Neural cell (in vitro differentiated cells): ENCODE measurements around the gene CYP21A2. TPM values are rescaled to one million over a fixed set of nuclear protein-coding genes. Genes with fewer than 3 reads are reported as not detected.
"Not testable (repeated sequence)": the region's sequence is repeated elsewhere in the genome, so short reads cannot be mapped to it uniquely, and the experiment has no call there.

Experiments used
- H2AFZ ChIP-seq: fragments of 200-600, 300-800 bp; sonication (generic), shearing (Covaris generic); 2 replicates; pipeline ENCODE4 v1.6.0; 2014; ENCODE audit warnings: low read depth, mild to moderate bottlenecking, antibody characterized with exemption, low read length, moderate library complexity
- H3F3A ChIP-seq: fragments of 200-600 bp; shearing (Covaris generic); 2 replicates; pipeline ENCODE4 v1.6.1; 2016; ENCODE audit warnings: mild to moderate bottlenecking, moderate library complexity, mixed read lengths, antibody characterized with exemption, low read length; ENCODE audit not compliant: insufficient read depth, poor library complexity, severe bottlenecking
- H3K27ac ChIP-seq: fragments of 200-600, 300-800 bp; sonication (generic), shearing (Covaris generic); 2 replicates; pipeline ENCODE4 v1.5.1; 2014; ENCODE audit warnings: mild to moderate bottlenecking, low read length, moderate library complexity
- H3K27me3 ChIP-seq: fragments of 300-800, 200-600 bp; sonication (generic), shearing (Covaris generic); 2 replicates; pipeline ENCODE4 v1.6.0; 2014; ENCODE audit warnings: mild to moderate bottlenecking, low read depth, low read length, moderate library complexity; ENCODE audit not compliant: insufficient read depth
- H3K36me3 ChIP-seq: fragments of 300-800, 200-600 bp; sonication (generic), shearing (Covaris generic); 2 replicates; pipeline ENCODE4 v1.5.1; 2014; ENCODE audit warnings: mild to moderate bottlenecking, antibody characterized with exemption, low read length, moderate library complexity; ENCODE audit not compliant: insufficient read depth
- H3K4me2 ChIP-seq: fragments of 300-800, 200-600 bp; sonication (generic), shearing (Covaris generic); 2 replicates; pipeline ENCODE4 v1.6.0; 2014; ENCODE audit warnings: mild to moderate bottlenecking, low read length
- H3K4me3 ChIP-seq: fragments of 300-800, 200-600 bp; sonication (generic), shearing (Covaris generic); 2 replicates; pipeline ENCODE4 v1.5.1; 2014; ENCODE audit warnings: mild to moderate bottlenecking, low read length, moderate library complexity
- H3K79me2 ChIP-seq: fragments of 200-600 bp; shearing (Covaris generic); replicated peaks from 2 replicates; pipeline ENCODE4 v1.6.0; 2014; ENCODE audit warnings: mild to moderate bottlenecking, low read length, moderate library complexity; ENCODE audit not compliant: insufficient read depth
- H3K9ac ChIP-seq: fragments of 300-800, 200-600 bp; sonication (generic), shearing (Covaris generic); 2 replicates; pipeline ENCODE4 v1.6.1; 2016; ENCODE audit warnings: mild to moderate bottlenecking, low read length, mixed read lengths
- H3K9me2 ChIP-seq: fragments of 200-600 bp; shearing (Covaris generic); 2 replicates; pipeline ENCODE4 v1.6.1; 2016; ENCODE audit warnings: mild to moderate bottlenecking, low read length, mixed read lengths; ENCODE audit not compliant: insufficient read depth
- H3K9me3 ChIP-seq: fragments of 200-600, 300-800 bp; sonication (generic), shearing (Covaris generic); 2 replicates; pipeline ENCODE4 v1.6.1; 2016; ENCODE audit warnings: mild to moderate bottlenecking, mixed run types, low read length, moderate library complexity, mixed read lengths
- H4K20me1 ChIP-seq: fragments of 200-600 bp; shearing (Covaris generic); 2 replicates; pipeline ENCODE4 v1.6.1; 2016; ENCODE audit warnings: mild to moderate bottlenecking, mixed run types; ENCODE audit not compliant: insufficient read depth
- EP300 ChIP-seq: fragments of 450-650 bp; conservative IDR thresholded peaks from 2 replicates; pipeline ENCODE4 v1.6.1; 2014; ENCODE audit warnings: antibody characterized with exemption, mild to moderate bottlenecking, moderate library complexity; ENCODE audit not compliant: poor library complexity, severe bottlenecking
- EZH2 ChIP-seq: fragments of 200-600, 300-800 bp; shearing (Covaris generic), sonication (generic); IDR thresholded peaks from 2 replicates; pipeline ENCODE4 v1.6.1; 2014; ENCODE audit warnings: antibody characterized with exemption, low read length, borderline replicate concordance, mild to moderate bottlenecking; ENCODE audit not compliant: insufficient read depth, poor library complexity, severe bottlenecking
- MXI1 ChIP-seq: fragments of 450-650 bp; conservative IDR thresholded peaks from 2 replicates; pipeline ENCODE4 v1.6.1; 2014; ENCODE audit warnings: antibody characterized with exemption, mild to moderate bottlenecking; ENCODE audit not compliant: poor library complexity, severe bottlenecking
- POLR2AphosphoS5 ChIP-seq: IDR thresholded peaks from 2 replicates; pipeline ENCODE4 v1.6.1; 2012
- RAD21 ChIP-seq: fragments of 450-650 bp; conservative IDR thresholded peaks from 2 replicates; pipeline ENCODE4 v1.6.1; 2014; ENCODE audit warnings: antibody characterized with exemption, mild to moderate bottlenecking, moderate library complexity
- SMC3 ChIP-seq: fragments of 450-650 bp; conservative IDR thresholded peaks from 2 replicates; pipeline ENCODE4 v1.6.1; 2014; ENCODE audit warnings: antibody characterized with exemption, mild to moderate bottlenecking, moderate library complexity; ENCODE audit not compliant: poor library complexity
- TAF1 ChIP-seq: IDR thresholded peaks from 2 replicates; pipeline ENCODE4 v1.6.1; 2012; ENCODE audit warnings: low read depth
- polyA plus RNA-seq: library from polyadenylated mRNA; depleted of rRNA; stranded (reverse); fragments of >200 nt; gene quantifications from 2 replicates; pipeline ENCODE4 v1.2.3, GENCODE V29; 2014
- TF ChIP-seq, protein P1 (sequence below): fragments of 450-650 bp; IDR thresholded peaks from 2 replicates; pipeline ENCODE4 v1.5.1; 2014; ENCODE audit warnings: antibody characterized with exemption, mild to moderate bottlenecking, moderate library complexity; ENCODE audit not compliant: poor library complexity, severe bottlenecking
- TF ChIP-seq, protein P2 (sequence below): IDR thresholded peaks from 2 replicates; pipeline ENCODE4 v1.6.1; 2012; ENCODE audit warnings: borderline replicate concordance

The CYP21A2 gene
- polyA plus RNA-seq, 1 donor from 2014 or later = 1.9 TPM

DNA sequence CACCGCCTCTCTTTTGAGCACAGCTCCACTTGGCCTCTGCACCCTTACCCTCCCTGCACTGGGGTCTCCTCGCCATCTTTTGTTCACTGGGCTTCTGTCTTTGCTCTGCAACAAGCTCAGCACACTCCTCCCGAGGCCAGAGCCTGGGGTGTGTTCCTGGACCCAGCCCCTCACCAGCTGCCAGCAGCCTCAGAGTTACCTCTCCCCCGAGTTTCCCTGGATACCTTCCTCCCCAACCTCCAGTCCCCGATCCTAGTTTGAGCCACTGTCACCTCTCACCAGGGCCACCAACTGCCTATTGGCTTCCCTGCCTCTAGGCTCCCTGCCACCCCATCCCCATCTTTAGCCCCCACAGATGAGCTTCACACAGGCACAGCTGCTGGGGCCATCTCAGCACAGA is 12.3 kb downstream of the CYP21A2 start:
- no peaks in the 10 kb centered on the region for H3F3A ChIP-seq
- H3K9me2 ChIP-seq = no peaks in the 10 kb centered on the region
- H3K4me3 ChIP-seq = no peak overlapping the region
- H3K79me2 ChIP-seq = no peaks in the 10 kb centered on the region
- H4K20me1 ChIP-seq = no peaks in the 10 kb centered on the region
- no peak overlapping the region for H3K4me2 ChIP-seq
- H3K27ac ChIP-seq = no peak overlapping the region
- no peaks in the 10 kb centered on the region for H3K9me3 ChIP-seq
- no peak overlapping the region for H3K9ac ChIP-seq
- no peaks in the 10 kb centered on the region for H3K36me3 ChIP-seq
- TF ChIP-seq EZH2 (no peak), MXI1 (no peak), TAF1 (no peak), POLR2AphosphoS5 (no peak), SMC3 (no peak), EP300 (no peak), RAD21 (no peak)
- TF ChIP-seq, protein P1, sequence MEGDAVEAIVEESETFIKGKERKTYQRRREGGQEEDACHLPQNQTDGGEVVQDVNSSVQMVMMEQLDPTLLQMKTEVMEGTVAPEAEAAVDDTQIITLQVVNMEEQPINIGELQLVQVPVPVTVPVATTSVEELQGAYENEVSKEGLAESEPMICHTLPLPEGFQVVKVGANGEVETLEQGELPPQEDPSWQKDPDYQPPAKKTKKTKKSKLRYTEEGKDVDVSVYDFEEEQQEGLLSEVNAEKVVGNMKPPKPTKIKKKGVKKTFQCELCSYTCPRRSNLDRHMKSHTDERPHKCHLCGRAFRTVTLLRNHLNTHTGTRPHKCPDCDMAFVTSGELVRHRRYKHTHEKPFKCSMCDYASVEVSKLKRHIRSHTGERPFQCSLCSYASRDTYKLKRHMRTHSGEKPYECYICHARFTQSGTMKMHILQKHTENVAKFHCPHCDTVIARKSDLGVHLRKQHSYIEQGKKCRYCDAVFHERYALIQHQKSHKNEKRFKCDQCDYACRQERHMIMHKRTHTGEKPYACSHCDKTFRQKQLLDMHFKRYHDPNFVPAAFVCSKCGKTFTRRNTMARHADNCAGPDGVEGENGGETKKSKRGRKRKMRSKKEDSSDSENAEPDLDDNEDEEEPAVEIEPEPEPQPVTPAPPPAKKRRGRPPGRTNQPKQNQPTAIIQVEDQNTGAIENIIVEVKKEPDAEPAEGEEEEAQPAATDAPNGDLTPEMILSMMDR = no peak
- TF ChIP-seq, protein P2, sequence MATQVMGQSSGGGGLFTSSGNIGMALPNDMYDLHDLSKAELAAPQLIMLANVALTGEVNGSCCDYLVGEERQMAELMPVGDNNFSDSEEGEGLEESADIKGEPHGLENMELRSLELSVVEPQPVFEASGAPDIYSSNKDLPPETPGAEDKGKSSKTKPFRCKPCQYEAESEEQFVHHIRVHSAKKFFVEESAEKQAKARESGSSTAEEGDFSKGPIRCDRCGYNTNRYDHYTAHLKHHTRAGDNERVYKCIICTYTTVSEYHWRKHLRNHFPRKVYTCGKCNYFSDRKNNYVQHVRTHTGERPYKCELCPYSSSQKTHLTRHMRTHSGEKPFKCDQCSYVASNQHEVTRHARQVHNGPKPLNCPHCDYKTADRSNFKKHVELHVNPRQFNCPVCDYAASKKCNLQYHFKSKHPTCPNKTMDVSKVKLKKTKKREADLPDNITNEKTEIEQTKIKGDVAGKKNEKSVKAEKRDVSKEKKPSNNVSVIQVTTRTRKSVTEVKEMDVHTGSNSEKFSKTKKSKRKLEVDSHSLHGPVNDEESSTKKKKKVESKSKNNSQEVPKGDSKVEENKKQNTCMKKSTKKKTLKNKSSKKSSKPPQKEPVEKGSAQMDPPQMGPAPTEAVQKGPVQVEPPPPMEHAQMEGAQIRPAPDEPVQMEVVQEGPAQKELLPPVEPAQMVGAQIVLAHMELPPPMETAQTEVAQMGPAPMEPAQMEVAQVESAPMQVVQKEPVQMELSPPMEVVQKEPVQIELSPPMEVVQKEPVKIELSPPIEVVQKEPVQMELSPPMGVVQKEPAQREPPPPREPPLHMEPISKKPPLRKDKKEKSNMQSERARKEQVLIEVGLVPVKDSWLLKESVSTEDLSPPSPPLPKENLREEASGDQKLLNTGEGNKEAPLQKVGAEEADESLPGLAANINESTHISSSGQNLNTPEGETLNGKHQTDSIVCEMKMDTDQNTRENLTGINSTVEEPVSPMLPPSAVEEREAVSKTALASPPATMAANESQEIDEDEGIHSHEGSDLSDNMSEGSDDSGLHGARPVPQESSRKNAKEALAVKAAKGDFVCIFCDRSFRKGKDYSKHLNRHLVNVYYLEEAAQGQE = no peak
- H3K27me3 ChIP-seq = no peaks in the 10 kb centered on the region
- H2AFZ ChIP-seq = no peak overlapping the region

DNA sequence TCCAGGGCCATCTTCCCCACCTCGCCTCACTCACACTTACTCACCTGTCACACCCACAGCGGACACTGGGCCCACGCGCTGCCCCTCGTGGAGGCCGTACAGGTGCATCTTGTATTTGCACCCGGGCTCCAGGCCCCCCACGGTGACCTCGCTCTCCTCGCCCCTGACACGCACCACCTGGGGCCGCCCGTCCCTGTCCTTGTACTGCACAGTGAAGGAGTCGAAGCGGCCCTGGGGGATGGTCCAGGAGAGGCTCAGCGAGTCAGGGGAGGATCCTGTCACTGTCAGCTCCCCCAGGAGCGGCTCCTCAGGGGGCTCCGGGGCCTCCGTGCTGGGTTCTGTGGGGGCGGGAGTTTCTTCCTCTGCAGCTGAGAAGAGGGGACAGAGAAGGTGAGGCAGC is 14.4 kb downstream of the CYP21A2 start:
- not testable (repeated sequence) for H3K9me2 ChIP-seq, H3K27me3 ChIP-seq, H3K36me3 ChIP-seq, H4K20me1 ChIP-seq, H3K9me3 ChIP-seq, H3K4me3 ChIP-seq, H3K79me2 ChIP-seq, H3K4me2 ChIP-seq, H3K27ac ChIP-seq, H3K9ac ChIP-seq, H3F3A ChIP-seq, H2AFZ ChIP-seq

DNA sequence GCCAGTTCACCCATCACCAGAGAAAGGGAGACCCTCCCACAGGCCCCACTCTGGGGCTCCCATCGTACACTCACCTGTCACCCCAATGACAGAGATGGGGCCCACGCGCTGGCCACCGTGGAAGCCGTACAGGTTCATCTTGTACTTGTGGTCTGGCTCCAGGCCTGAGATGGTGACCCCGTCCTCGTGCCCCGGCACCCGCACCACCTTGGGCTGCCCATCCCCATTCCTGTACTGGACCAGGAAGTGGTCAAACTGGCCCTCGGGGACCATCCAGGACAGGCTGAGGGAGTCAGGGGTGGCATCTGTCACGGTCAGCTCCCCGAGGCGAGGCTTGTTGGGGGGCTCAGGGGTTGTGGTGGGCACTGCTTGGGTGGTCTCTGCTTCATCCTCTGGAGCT is 15.1 kb downstream of the CYP21A2 start:
- not testable (repeated sequence) for H3K9ac ChIP-seq, H3K27ac ChIP-seq, H3K79me2 ChIP-seq, H3K9me2 ChIP-seq, H3K4me3 ChIP-seq, H3K4me2 ChIP-seq, H3K27me3 ChIP-seq, H2AFZ ChIP-seq, H3K36me3 ChIP-seq, H3F3A ChIP-seq, H4K20me1 ChIP-seq, H3K9me3 ChIP-seq

DNA sequence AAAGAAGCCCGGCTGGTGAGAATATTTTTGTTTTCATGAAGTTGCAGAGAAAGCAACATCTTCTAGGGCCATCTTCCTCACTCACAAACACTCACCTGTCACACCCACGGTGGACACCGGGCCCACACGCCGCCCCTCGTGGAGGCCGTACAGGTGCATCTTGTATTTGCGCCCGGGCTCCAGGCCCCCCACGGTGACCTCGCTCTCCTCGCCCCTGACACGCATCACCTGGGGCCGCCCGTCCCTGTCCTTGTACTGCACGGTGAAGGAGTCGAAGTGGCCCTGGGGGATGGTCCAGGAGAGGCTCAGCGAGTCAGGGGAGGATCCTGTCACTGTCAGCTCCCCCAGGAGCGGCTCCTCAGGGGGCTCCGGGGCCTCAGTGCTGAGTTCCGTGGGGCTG is 17.5 kb downstream of the CYP21A2 start:
- H3K4me2 ChIP-seq, H3K79me2 ChIP-seq, H3F3A ChIP-seq, H4K20me1 ChIP-seq, H3K27me3 ChIP-seq, H3K9me2 ChIP-seq, H3K9me3 ChIP-seq, H2AFZ ChIP-seq, H3K27ac ChIP-seq, H3K9ac ChIP-seq, H3K4me3 ChIP-seq, H3K36me3 ChIP-seq: not testable (repeated sequence)
